ENCODE data around the gene KHDC1. TPM values are rescaled to one million over a fixed set of nuclear protein-coding genes. Genes with fewer than 3 reads are reported as not detected.
"Not testable (repeated sequence)": the region's sequence is repeated elsewhere in the genome, so short reads cannot be mapped to it uniquely, and the experiment has no call there.

Gene KHDC1
- 1 to 10 TPM; 4.1 to 4.2 TPM for total RNA-seq

GRCh38 chr6:73262671-73263569, at the start of gene KHDC1:
Gene KHDC1, minus strand, starts transcription at chr6:73263196. Its CDS starts 20,679 bp downstream, at chr6:73242517.
- H3K4me1 ChIP-seq (replicated peaks): no peaks in the 10 kb centered on the region
- intact Hi-C loops (cut with DNase I): no loop called here
- no peaks in the 10 kb centered on the region for H3K36me3 ChIP-seq
- H3K9me3 ChIP-seq: no peaks in the 10 kb centered on the region
- H3K4me3 ChIP-seq: peak within 1 kb of the TSS; percentile 54 to 70
- peak; percentile 8 for DNase-seq (ENCODE audit: low spot score)
- H3K27ac ChIP-seq: peak within 1 kb of the TSS; percentile 35 to 41
- H3K27me3 ChIP-seq (replicated peaks; ENCODE audit: insufficient read depth): no peaks in the 10 kb centered on the region
- 3% methylated on average over 35 of the region's 63 CpGs for WGBS
- no peak for TF ChIP-seq POLR2AphosphoS5 (IDR thresholded peaks at IDR 0.05)
- TF ChIP-seq POLR2A (IDR thresholded peaks at IDR 0.05): no peak
- TF ChIP-seq CTCF (IDR thresholded peaks at IDR 0.05): no peak

- H3K9me3 ChIP-seq; H3K4me1 ChIP-seq (replicated peaks); H3K36me3 ChIP-seq; DNase-seq (ENCODE audit: low spot score); intact Hi-C loops (cut with DNase I); H3K27me3 ChIP-seq (replicated peaks; ENCODE audit: insufficient read depth): not testable (repeated sequence)
- H3K4me3 ChIP-seq: peak overlapping the region; percentile 41 to 50
- 12% methylated on average over 4 of the region's 4 CpGs for WGBS
- H3K27ac ChIP-seq: peak overlapping the region in 1 of 2 donors; percentile 35
Measured at GRCh38 chr6:73310503-73310845, 47.5 kb upstream of the KHDC1 start.

- TF ChIP-seq CTCF (IDR thresholded peaks at IDR 0.05): peak in 2 of 4 experiments; percentile 22 to 33
- no peak for TF ChIP-seq POLR2A (IDR thresholded peaks at IDR 0.05)
- TF ChIP-seq POLR2AphosphoS5 (IDR thresholded peaks at IDR 0.05): no peak
- DNase-seq (ENCODE audit: low spot score): peak; percentile 27
- intact Hi-C loops (cut with DNase I): no loop called here
- no peaks in the 10 kb centered on the region for H3K27me3 ChIP-seq (replicated peaks; ENCODE audit: insufficient read depth)
- no peaks in the 10 kb centered on the region for H3K9me3 ChIP-seq
- under 1% methylated on average over 50 of the region's 59 CpGs for WGBS
- H3K4me1 ChIP-seq (replicated peaks): no peaks in the 10 kb centered on the region
- peak overlapping the region; percentile 41 to 50 for H3K4me3 ChIP-seq
- peak overlapping the region; percentile 35 to 50 for H3K27ac ChIP-seq
- no peaks in the 10 kb centered on the region for H3K36me3 ChIP-seq
Measured at GRCh38 chr6:73309785-73310502, 46.9 kb upstream of the KHDC1 start.

GRCh38 chr6:73309535-73309784, 46.5 kb upstream of the KHDC1 start:
- Histone ChIP-seq H3K4me3 (peak overlapping the region; percentile 41 to 50), H3K27me3 (replicated peaks; ENCODE audit: insufficient read depth) (no peaks in the 10 kb centered on the region), H3K4me1 (replicated peaks) (no peaks in the 10 kb centered on the region), H3K36me3 (no peaks in the 10 kb centered on the region), H3K27ac (peak overlapping the region; percentile 35 to 50), H3K9me3 (no peaks in the 10 kb centered on the region)
- 12% methylated on average over 13 of the region's 13 CpGs for WGBS
- TF ChIP-seq POLR2A (IDR thresholded peaks at IDR 0.05) (no peak), CTCF (IDR thresholded peaks at IDR 0.05) (no peak), POLR2AphosphoS5 (IDR thresholded peaks at IDR 0.05) (no peak)
- no peak for DNase-seq (ENCODE audit: low spot score)
- intact Hi-C loops (cut with DNase I): no loop called here

GRCh38 chr6:73308712-73309534, 45.9 kb upstream of the KHDC1 start:
- Histone ChIP-seq H3K27ac (peak overlapping the region in 1 of 2 donors; percentile 50), H3K4me1 (replicated peaks) (no peaks in the 10 kb centered on the region), H3K27me3 (replicated peaks; ENCODE audit: insufficient read depth) (no peaks in the 10 kb centered on the region), H3K36me3 (no peaks in the 10 kb centered on the region), H3K4me3 (peak overlapping the region; percentile 41 to 50), H3K9me3 (no peaks in the 10 kb centered on the region)
- DNase-seq (ENCODE audit: low spot score): no peak
- TF ChIP-seq CTCF (IDR thresholded peaks at IDR 0.05) (no peak), POLR2A (IDR thresholded peaks at IDR 0.05) (no peak), POLR2AphosphoS5 (IDR thresholded peaks at IDR 0.05) (no peak)
- intact Hi-C loops (cut with DNase I): no loop called here
- WGBS: 86% methylated on average over 26 of the region's 26 CpGs

GRCh38 chr6:73303773-73304172, 40.8 kb upstream of the KHDC1 start:
- DNase-seq (ENCODE audit: low spot score); H3K27me3 ChIP-seq (replicated peaks; ENCODE audit: insufficient read depth); H3K4me1 ChIP-seq (replicated peaks); H3K4me3 ChIP-seq; H3K27ac ChIP-seq; intact Hi-C loops (cut with DNase I); H3K36me3 ChIP-seq; H3K9me3 ChIP-seq: not testable (repeated sequence)
- 94% methylated on average over 7 of the region's 7 CpGs for WGBS
